SK-MEL-5 (cell line): Measurements from ENCODE around the gene WSCD1. TPM values are rescaled to one million over a fixed set of nuclear protein-coding genes. Genes with fewer than 3 reads are reported as not detected.

Experiments
- DNase-seq: peaks from one replicate; pipeline ENCODE4 v3.0.0-alpha.2; 2016; ENCODE audit warnings: low read depth, low spot score
- in situ Hi-C: cut with HindIII; loops from 2 replicates; pipeline ENCODE4 v1.10.0; 2016; ENCODE audit warnings: low sequenced_read_pairs, high pct_unique_total_duplicates, low pct_unique_long_range_greater_than_20kb
- total RNA-seq: library from RNA; depleted of rRNA; stranded (reverse); fragments of >200 nt; shearing (Covaris generic); gene quantifications from 2 replicates; pipeline ENCODE4 v1.2.3, GENCODE V29; 2014

WSCD1 gene
- total RNA-seq, 1 experiment from 2014 or later, result 0.66 TPM

DNA sequence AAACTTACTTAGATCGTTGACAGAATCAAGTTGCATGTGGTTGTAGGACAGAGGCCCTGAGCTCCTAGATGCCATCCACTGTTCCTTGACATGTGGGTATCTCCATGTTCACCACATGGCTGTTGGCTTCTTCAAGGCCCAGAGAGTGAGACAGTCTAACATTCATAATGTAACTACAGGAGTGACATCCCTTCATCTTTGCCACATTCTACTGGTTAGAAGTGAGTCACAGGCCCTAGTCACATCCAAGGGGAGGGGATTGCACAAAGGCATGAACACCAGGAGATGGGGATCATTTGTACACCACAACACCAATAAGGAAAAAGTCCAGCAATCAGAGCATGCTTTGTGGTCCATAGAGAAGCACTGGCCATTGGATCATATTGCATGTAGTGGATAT, 56.6 kb downstream of the WSCD1 start:
- no peak for DNase-seq
- in situ Hi-C loops, result no loop called here

DNA sequence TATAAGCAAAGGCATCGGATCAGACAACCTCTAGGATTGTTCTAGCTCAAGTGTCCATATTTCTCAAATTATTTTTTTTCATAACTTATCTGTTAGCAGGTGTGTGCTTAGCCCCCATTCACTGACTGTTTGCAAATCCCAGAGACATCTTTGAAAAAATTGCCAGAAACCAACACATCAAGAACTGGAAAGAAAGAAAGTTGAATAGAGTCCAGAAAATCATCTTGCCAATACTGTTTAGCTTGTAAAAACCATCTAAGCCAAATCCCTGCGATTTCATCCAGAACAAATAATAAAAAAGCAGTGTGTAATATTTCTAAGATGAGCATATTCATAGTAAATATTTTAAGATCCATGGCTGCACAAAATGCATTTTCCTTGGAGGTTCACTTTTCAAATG, 64.5 kb downstream of the WSCD1 start:
- DNase-seq, result no peak
- in situ Hi-C loops, result no loop called here

DNA sequence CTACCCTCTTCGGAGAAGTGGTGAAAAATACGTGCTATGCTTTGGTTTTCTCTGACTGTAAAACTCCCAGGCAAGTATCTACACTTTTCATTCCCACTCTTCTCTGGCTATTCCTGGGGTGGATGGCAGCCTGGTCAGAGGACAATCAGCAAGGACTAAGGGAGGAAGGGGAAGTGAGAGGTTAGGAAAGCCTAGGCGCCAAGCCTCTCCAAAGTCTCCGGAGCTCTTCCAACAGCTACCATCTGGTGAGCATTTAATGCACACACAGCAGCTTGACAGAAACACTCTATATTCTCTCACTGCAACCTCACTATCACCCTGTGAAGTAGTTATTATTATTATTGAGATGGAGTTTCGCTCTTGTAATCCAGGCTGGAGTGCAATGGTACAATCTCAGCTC, 65.1 kb downstream of the WSCD1 start:
- in situ Hi-C loops, result no loop called here

DNA sequence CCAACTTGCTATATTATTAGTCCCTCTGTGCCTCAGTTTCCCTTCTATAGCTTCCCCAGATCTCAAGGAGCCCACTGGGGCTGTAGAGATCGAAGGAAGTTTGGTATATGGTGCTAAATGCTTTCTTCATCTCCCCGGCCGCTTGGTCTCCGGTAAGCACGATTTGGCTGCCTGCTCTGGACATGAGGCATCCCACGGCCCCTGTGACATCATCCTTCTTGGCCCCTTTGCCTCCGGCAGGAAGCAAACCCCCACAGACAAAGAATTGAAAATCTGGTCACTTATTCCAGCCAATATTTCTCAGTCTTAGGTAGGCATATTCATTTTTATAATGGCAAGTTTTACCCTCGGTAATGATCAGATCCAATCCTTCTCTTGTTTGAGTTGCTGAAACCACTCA, 65.8 kb downstream of the WSCD1 start:
- DNase-seq, result no peak
- in situ Hi-C loops, result no loop called here

More for the DNA sequence above, 65.1 kb downstream of the WSCD1 start:
- DNase-seq, result no peak

DNA sequence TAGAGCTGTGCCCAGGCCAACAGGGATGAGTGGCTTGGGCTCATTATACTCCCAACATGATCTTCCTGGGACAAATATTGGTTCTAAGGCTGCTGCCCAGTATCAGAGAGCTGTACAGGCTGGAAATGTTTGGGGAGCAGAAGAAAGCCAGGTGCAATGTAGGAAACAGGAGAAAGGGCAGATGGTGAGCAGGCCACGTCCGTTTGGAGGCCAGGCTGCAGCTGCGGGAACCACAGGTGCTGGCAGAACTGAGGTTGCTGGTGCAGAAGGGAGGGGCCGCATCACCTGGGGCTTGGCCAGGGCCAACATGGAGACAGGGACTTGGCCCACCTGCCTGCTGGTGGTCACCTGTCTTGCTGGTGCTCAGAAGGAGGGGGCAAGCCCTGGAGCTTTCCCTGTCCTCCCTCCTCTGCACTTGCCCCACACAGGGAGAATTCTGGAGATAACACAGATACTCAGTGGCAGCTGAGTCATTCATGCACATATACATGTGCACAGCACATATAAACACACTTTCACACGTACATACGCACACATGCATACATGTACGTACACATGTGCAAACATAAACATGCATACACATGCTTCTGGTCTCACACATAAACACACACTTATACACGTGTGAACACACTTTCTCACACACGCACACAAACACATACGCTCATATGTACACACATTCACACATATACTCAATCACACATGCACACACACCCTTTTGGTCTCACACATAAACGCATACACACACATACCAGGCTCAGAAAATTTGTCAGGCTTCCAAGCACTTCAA, 67.7 kb downstream of the WSCD1 start:
- DNase-seq, result no peak
- in situ Hi-C loops, result no loop called here

DNA sequence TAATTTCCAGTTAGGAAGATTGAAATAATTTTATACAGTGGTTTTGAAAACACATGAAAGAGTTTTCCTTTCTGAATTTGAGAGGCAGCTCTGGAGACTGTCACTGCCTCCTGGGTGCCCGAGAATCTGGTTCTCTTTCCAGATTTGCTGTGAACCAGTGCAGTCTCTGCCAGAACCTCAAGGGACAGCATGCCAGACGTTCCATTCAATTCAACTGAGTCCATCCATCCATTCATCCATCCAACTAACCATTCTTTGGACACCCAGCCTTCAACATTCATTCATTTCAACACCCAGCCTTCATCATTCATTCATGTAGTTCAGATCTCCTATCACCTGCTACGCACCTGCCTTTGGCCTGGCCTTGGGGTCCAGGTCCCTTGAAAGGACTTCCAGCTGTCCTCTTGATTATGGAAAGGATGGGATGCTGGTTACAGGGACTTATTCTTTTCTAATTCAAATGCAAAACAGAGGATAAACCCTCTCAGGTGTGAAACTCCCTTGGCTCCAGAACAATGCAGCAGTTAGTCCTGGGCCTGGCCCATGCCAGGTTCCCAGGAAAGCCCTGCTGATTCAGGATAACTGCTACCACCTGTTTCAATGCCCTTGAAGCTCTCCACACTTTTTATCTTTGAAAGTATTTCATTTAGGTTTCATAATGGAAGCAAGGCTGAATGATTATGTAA, 68.7 kb downstream of the WSCD1 start:
- no peak for DNase-seq
- in situ Hi-C loops, result no loop called here

DNA sequence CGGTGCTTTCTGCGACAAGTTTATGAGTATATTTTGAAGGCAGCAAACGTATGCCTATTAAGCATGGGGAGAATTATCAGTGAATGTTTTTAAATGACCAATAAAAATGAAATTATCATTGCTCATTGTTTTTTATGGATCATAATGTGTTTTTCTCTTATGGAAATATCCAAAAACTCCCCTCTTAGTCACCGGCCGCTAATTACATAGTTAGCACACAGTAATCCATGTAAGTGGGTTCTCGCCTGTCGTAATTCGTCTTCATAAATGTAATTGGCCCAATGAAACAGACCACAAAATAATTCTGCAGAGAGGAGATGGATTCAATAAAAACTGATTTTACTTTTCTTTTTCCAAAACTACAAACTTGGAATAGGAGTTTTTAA, 69.3 kb downstream of the WSCD1 start:
- in situ Hi-C loops, result no loop called here
- no peak for DNase-seq

DNA sequence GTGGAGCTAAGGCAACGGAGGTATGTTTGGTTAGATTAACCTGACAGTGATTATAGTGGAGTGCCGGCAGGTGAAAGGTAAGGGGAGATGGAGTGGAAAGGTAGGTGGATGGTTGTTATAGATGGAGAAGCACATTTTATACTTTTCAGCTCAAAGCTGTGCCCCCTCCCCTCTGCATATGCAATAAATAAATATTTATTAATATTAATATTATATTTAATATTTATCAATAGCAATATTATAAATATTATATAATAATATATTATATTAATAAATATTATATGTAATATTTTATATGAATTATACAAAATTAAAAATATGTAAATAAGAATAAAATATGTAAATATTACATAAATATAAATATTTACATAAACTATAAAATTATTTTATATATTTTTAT, 70.0 kb downstream of the WSCD1 start:
- in situ Hi-C loops, result no loop called here
- no peak for DNase-seq

DNA sequence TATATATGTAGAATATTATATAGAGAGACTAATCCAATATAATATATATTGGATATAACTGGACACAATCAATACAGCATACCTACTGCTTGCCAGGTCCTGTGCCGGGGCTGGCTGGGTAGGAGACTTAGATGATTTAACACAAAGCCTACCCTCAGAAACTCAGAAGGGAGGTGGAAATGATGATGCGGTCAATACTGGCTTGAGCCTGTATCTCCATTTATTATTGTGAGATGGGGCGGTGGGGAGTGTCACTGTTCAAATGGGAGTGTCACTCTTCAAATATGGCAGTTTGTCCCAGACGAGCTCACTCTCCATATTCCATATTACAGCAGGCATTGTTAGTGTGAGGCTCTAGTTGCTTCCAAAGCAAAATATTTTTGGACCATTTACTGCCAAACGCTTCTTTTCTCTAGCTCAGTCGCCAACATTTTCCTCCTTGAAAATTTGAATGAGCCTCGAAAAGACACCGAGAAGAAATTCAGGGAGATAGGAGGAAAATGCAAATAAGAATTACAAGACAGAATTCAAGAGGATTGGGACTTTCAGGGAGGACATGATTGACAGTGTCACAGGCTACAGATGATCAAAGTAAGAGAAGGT, 70.7 kb downstream of the WSCD1 start:
- no peak for DNase-seq
- in situ Hi-C loops, result no loop called here

DNA sequence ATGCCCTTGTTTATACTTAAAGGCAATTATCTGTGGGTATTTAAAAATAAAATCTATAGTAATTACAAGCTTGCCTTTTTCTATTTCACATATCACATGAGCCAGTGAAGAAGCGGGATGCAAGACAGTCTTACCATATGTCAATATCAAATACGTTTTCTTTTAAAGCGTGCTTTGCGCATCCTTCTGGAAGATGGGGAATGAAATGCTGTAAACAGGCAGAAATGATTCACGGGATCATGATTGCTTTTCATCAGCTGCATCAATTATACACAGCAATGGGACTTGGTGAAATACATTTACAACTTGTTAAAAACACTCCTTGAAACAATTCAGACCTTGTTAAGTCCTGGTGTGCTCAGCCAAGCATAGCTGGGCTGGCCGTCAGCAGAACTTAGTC, 72.5 kb downstream of the WSCD1 start:
- DNase-seq, result no peak
- in situ Hi-C loops, result no loop called here

DNA sequence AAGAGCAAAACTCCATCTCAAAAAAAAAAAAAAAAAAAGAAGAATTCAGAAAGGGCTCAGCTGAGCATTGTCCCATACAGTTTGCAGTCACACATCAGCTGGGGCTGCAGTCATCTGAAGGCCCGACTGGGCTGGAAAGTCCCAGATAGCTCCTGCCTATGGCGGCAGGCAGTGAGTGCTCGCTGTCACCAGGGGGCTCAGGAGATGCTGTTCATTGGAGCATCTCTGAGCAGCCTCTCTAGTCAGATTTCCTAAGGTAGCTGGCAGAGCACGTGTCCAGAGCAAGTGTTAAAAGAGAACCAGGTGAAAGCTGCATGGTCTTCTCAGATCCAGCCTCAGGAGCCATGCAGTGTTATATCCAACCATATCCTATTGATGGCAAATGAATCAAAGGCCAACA, 75.8 kb downstream of the WSCD1 start:
- no peak for DNase-seq
- in situ Hi-C loops, result no loop called here

DNA sequence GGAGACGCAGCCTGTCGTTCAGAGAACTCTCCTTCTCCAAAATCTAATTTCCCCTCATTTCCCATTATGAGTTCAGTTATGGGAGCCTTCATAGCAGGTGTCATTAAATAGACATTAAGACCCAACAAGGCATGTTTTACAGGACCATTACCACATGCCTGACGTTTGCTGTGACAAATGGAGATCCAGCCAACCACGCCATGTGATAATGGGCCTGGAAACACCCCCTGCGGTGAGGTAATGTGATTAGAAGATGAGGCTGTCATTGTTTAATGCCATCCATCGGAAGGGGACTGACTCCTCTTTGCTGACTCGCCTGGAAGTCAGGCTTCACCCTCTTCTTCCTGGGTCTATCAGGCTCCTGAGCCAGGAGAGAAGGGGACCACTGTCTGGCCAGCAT, 76.9 kb downstream of the WSCD1 start:
- in situ Hi-C loops, result no loop called here

DNA sequence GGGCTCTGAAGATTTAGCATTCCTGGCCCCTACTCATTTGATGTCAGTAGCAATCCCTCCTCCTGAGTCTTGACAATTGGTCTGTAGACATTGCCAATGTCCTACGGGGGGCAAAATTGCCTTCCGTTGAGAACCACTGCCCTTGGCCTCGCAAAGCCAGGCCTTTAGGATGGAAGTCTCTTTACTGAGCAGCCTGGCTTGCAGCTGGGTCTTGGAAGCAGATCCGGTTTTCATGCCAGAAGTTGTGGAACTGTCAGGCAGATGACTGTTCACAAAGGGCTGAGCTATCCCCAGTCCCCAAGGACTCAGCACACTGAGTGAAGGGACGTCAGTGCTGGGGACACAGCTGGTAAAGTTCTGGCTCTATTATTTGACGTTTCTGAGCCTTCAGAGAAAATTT, 83.2 kb downstream of the WSCD1 start:
- in situ Hi-C loops, result no loop called here

More for the DNA sequence above, 76.9 kb downstream of the WSCD1 start:
- DNase-seq, result no peak

DNA sequence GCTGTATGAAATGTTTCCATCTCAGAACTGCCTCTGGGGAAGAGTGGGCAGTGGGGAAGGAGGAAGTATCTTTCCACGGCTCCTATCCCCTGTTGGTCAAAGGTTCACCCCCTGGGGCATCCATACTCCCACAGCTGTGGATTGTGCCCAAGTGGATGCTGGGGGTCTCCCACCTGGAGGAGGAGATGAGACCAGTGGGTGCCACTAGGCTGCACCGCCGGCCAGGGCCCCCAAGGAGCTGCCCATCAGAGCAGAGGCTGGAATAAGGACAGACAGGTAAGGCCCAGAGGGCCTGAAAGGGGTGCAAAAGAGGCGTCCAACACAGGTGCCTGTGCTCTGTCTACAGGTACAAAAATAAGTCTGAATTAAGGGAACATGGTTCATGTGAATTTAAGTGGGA, 87.5 kb downstream of the WSCD1 start:
- in situ Hi-C loops, result no loop called here
- no peak for DNase-seq

More for the DNA sequence above, 83.2 kb downstream of the WSCD1 start:
- no peak for DNase-seq

DNA sequence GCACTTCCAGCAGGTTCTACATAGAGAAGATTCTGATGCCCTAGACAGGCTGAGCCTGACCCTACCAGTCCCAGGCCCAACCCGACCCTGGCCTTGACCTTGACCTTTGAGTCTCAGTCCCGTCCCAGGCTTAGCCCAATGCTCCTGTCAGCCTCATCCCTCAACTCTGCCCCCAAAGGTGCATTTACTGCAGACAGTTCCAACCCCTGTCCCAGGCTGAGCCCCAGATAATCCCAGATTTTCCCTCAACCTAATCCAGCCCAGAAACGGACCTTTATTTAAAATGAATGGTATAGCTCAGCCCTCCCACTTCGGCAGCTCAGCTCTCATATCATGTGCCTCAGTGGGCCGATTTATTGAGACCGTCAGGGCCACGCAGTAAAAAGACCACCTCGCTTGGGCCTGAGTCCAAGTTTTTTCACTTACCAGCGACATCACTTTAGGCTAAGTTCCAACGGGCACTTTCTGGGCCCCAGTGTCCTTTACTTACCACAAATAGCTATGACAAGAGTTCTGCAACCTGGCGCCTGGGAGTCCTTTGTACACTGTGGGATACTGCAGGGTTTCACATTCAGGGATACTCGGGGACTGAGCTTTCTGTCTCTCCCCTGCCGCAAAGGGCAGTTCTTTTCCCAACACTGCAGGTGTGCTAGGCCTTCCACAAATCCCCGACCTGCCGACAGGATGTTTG, 89.5 kb downstream of the WSCD1 start:
- DNase-seq, result no peak
- in situ Hi-C loops, result no loop called here

DNA sequence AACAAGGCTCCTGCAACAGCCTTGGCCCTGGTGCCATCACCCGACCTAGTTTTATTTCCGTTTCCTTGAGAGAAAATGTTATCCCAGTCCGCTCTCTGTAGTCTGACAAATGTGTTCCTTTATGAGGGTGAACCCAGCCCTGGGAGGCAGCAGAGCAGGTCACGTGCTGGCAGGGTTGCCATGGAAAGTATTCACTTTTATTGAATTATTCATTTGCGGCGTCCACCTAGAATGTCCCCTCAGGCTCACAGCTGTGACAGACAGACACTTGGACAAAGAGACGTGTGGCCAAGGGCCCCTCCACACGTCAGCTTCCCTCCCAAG, 90.0 kb downstream of the WSCD1 start:
- in situ Hi-C loops, result no loop called here
- DNase-seq, result no peak

DNA sequence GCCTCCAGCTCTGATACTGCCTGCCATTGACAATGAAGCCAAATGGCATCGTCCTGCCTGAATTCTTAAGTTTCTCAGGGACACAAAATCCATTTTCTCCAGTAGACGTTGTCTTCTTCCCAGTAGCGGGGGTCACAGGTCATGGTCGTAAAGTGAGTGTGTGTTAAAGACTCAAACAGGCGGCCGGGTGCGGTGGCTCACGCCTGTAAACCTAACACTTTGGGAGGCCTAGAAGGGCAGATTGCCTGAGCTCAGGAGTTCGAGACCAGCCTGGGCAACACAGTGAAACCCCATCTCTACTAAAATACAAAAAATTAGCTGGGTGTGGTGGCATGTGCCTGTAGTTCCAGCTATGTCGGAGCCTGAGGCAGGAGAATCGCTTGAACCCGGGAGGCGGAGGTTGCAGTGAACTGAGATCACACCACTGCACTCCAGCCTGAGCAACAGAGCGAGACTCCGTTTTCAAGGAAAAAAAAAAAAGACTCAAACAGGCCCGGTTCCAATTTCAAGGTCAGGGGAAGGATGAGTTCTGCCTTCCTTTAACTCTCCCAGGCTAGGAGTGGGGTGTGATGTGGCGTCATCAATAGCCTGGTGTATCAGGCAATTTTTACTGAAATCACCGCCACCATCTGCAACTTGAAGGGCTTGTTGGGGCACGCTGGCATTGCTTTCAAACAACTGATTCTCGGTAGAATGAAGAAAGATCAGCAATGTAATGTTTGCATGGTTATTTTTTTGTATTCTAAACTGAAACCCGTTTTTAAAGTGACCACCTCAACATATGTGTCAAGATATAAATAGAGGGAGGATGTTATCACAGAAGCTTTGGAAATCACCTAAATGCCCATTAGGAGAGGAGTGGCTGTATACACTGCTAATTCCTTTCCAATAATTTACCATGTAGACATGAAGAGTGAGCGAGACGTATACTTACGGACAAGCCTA, 91.0 kb downstream of the WSCD1 start:
- no peak for DNase-seq
- in situ Hi-C loops, result no loop called here
